HepG2 (cell line): ENCODE data around the gene HSCB. TPM values are rescaled to one million over a fixed set of nuclear protein-coding genes. Genes with fewer than 3 reads are reported as not detected.

Source experiments
- ATF1 ChIP-seq: IDR thresholded peaks from 2 replicates; pipeline ENCODE4 v1.6.1; 2016; ENCODE audit warnings: mild to moderate bottlenecking, control low read depth
- CCDC6 ChIP-seq: sonication (generic); formaldehyde crosslinking; IDR thresholded peaks from 2 replicates; pipeline ENCODE4 v1.8.1; 2022; ENCODE audit warnings: mild to moderate bottlenecking, missing genetic modification reagents, moderate library complexity
- ERF ChIP-seq: IDR thresholded peaks from 2 replicates; pipeline ENCODE4 v1.6.1; 2018; ENCODE audit warnings: missing biosample characterization, missing genetic modification reagents
- GTF2F1 ChIP-seq: fragments of 150-350 bp; IDR thresholded peaks from 2 replicates; pipeline ENCODE4 v1.6.1; 2014; ENCODE audit warnings: low read length
- KLF12 ChIP-seq: sonication (generic); formaldehyde crosslinking; IDR thresholded peaks from 2 replicates; pipeline ENCODE4 v1.4.0; 2020; ENCODE audit warnings: missing genetic modification reagents, borderline replicate concordance
- MLXIP ChIP-seq: sonication (generic); formaldehyde crosslinking; IDR thresholded peaks from 2 replicates; pipeline ENCODE4 v1.9.0; 2021; ENCODE audit warnings: missing genetic modification reagents, borderline replicate concordance
- MYPOP ChIP-seq: sonication (generic); formaldehyde crosslinking; IDR thresholded peaks from 2 replicates; pipeline ENCODE4 v1.8.1; 2023; ENCODE audit warnings: mild to moderate bottlenecking, moderate library complexity, missing genetic modification reagents
- REST ChIP-seq, 2 experiments: IDR thresholded peaks; 2 replicates each; pipeline ENCODE4 v1.6.1; 2011 to 2012; ENCODE audit warnings: low read length in 2 of 2, borderline replicate concordance in 1 of 2, low read depth in 1 of 2, mild to moderate bottlenecking in 1 of 2, moderate library complexity in 1 of 2
- SRSF1 ChIP-seq: fragments of 200-400 bp; formaldehyde crosslinking; optimal IDR thresholded peaks from 2 replicates; pipeline ENCODE3; 2017; ENCODE audit warnings: mild to moderate bottlenecking, low read depth, low read length, moderate library complexity
- TFAP4 ChIP-seq: sonication (generic); IDR thresholded peaks from 2 replicates; pipeline ENCODE4 v1.6.1; 2016; ENCODE audit warnings: low read depth, borderline replicate concordance
- ZKSCAN5 ChIP-seq: sonication (generic); formaldehyde crosslinking; IDR thresholded peaks from 2 replicates; pipeline ENCODE4 v1.5.1; 2020; ENCODE audit warnings: mild to moderate bottlenecking, missing genetic modification reagents
- ZNF180 ChIP-seq: sonication (generic); formaldehyde crosslinking; IDR thresholded peaks from 2 replicates; pipeline ENCODE4 v1.4.0; 2020; ENCODE audit warnings: low read depth, missing genetic modification reagents, borderline replicate concordance
- ZNF207 ChIP-seq: fragments of 450-650 bp; IDR thresholded peaks from 2 replicates; pipeline ENCODE4 v1.6.1; 2016; ENCODE audit warnings: antibody characterized with exemption, borderline replicate concordance
- ZNF574 ChIP-seq: sonication (generic); formaldehyde crosslinking; IDR thresholded peaks from 2 replicates; pipeline ENCODE4 v1.4.0; 2020; ENCODE audit warnings: missing genetic modification reagents
- ZNF773 ChIP-seq: sonication (generic); formaldehyde crosslinking; IDR thresholded peaks from 2 replicates; pipeline ENCODE4 v1.4.0; 2020; ENCODE audit warnings: missing genetic modification reagents, borderline replicate concordance
- polyA plus RNA-seq, 8 experiments: library from polyadenylated mRNA; depleted of rRNA in 3 of 8; stranded (reverse) in 7 of 8; unstranded in 1 of 8; fragments of >200 nt; fragmentation: Illumina TruSeq in 4 of 8; extraction: Trizol in 4 of 8; gene quantifications; 2 replicates each; pipeline versions ENCODE4 v1.2.1 to v1.2.3, GENCODE V29; 2011 to 2016; ENCODE audit warnings: low read depth in 4 of 8, missing spikeins in 1 of 8, mixed read lengths in 1 of 8; ENCODE audit not compliant: insufficient read depth in 1 of 8
- total RNA-seq, 5 experiments: library from RNA; depleted of rRNA; stranded (reverse); fragments of >200 nt; fragmentation: Illumina TruSeq; extraction: Trizol; gene quantifications; 2 replicates each; pipeline ENCODE4 v1.2.3, GENCODE V29; 2016; ENCODE audit warnings: low read depth in 1 of 5

HSCB gene
- total and polyA plus RNA-seq, 2 of the 13 experiments (the other 11 are each of a cell fraction or from before 2014, with no cell fraction given) = 15.4 to 20.9 TPM

- TF ChIP-seq ZNF574 (CRISPR knock-in tag) = no peak
- peak; percentile 32 for TF ChIP-seq SRSF1
- 0 out of 2 replicates have a peak, but pooled peaks have one; percentile 17 for TF ChIP-seq MLXIP (CRISPR knock-in tag)
- TF ChIP-seq CCDC6 (CRISPR knock-in tag) = no peak
- no peak for TF ChIP-seq ATF1 (CRISPR knock-in tag)
- no peak for TF ChIP-seq KLF12 (CRISPR knock-in tag)
- TF ChIP-seq ZNF207 = no peak
- no peak; the same call in 1 of the 2 replicates for TF ChIP-seq MYPOP (CRISPR knock-in tag)
- no peak for TF ChIP-seq GTF2F1
- no peak for TF ChIP-seq ERF (CRISPR knock-in tag)
- no peak for TF ChIP-seq ZNF180 (CRISPR knock-in tag)
- no peak for TF ChIP-seq TFAP4
- no peak for TF ChIP-seq ZKSCAN5 (CRISPR knock-in tag)
- no peak for TF ChIP-seq ZNF773 (CRISPR knock-in tag)
- 0 out of 4 replicates have a peak, but pooled peaks of 1 of the 2 experiments have one; percentile 8 for TF ChIP-seq REST (IDR thresholded peaks at IDR 0.05; ENCODE audit: borderline replicate concordance in 1 of 2, low read depth in 1 of 2, low read length in 2 of 2)
Observed at GRCh38 chr22:28792491-28793383, 50.9 kb downstream of the HSCB start (continued).
